ENCODE measurements around the gene RSRP1. TPM values are rescaled to one million over a fixed set of nuclear protein-coding genes. Genes with fewer than 3 reads are reported as not detected.
A peak's percentile ranks its signal among the peaks of the same experiment; 100 is the strongest.

Gene RSRP1
- total and polyA plus RNA-seq, 2 of the 8 experiments (the other 6 are each of a cell fraction or from before 2014, with no cell fraction given): 32.9 to 59.4 TPM

GRCh38 chr1:25232866-25233784 is 14.1 kb downstream of the RSRP1 start:
- Histone ChIP-seq H3K9ac (replicated peaks in 1 of 4; ENCODE audit: extremely low read depth in 1 of 4, low read depth in 3 of 4, low read length in 3 of 4) (peak overlapping the region; percentile 71 to 91 (median 88)), H3K79me2 (ENCODE audit: control insufficient read depth in 1 of 2, insufficient read depth in 2 of 2, low read length in 2 of 2) (peaks cover 0 to 26% of the 10 kb centered on the region in 2 experiments; a peak in 2 of 4 replicates), H3K14ac (ENCODE audit: insufficient read length) (no peak overlapping the region), H2BK12ac (ENCODE audit: low read depth, low read length) (no peak overlapping the region; the same call in 1 of the 2 replicates), H3K4me1 (replicated peaks in 1 of 4; ENCODE audit: control insufficient read depth in 3 of 4, insufficient read depth in 4 of 4, low read length in 3 of 4) (peaks cover 0 to 5% (median 3%) of the 10 kb centered on the region in 4 experiments; a peak in 5 of 7 replicates), H2BK120ac (replicated peaks; ENCODE audit: low read depth, low read length) (no peak overlapping the region), H2AFZ (ENCODE audit: low read length) (no peak overlapping the region), H3K23me2 (ENCODE audit: low read depth, low read length) (peaks cover 4% of the 10 kb centered on the region), H3K18ac (ENCODE audit: extremely low read depth, low read length) (peak overlapping the region; percentile 20; the same call in 1 of the 2 replicates), H4K5ac (ENCODE audit: insufficient read length, low read depth, low read length) (peak overlapping the region; percentile 65), H3K27ac (ENCODE audit: low read depth, low read length) (peak overlapping the region; percentile 94), H3K27me3 (replicated peaks in 1 of 4; ENCODE audit: control insufficient read depth in 3 of 4, extremely low read depth in 1 of 4, insufficient read depth in 3 of 4, low read length in 3 of 4) (no peaks in the 10 kb centered on the region), H3K36me3 (ENCODE audit: control insufficient read depth in 2 of 4, insufficient read depth in 4 of 4, low read length in 3 of 4) (peaks cover 3 to 16% (median 7%) of the 10 kb centered on the region in 4 experiments; a peak in 7 of 8 replicates), H2BK15ac (ENCODE audit: low read length) (no peak overlapping the region), H4K8ac (ENCODE audit: extremely low read depth, insufficient read depth, low read length) (peak overlapping the region; percentile 88; the same call in 1 of the 2 replicates), H3K4ac (replicated peaks; ENCODE audit: insufficient read length, low read depth, low read length) (no peak overlapping the region), H2BK20ac (ENCODE audit: low read length) (no peak overlapping the region), H3K4me2 (ENCODE audit: insufficient read depth in 1 of 2, low read depth in 2 of 2, low read length in 2 of 2) (peak overlapping the region; percentile 65 to 96), H3K79me1 (ENCODE audit: low read depth, low read length) (peaks cover 3% of the 10 kb centered on the region), H3K9me3 (ENCODE audit: insufficient read depth in 2 of 2, low read depth in 1 of 2, low read length in 1 of 2) (no peaks in the 10 kb centered on the region), H2BK5ac (ENCODE audit: low read depth, low read length) (peak overlapping the region; percentile 75), H4K20me1 (replicated peaks in 1 of 2; ENCODE audit: control insufficient read depth in 1 of 2, insufficient read depth in 2 of 2, low read length in 2 of 2) (peaks cover 2% of the 10 kb centered on the region in 2 experiments), H3K56ac (replicated peaks; ENCODE audit: insufficient read length, low read depth, low read length) (no peak overlapping the region), H3K4me3 (ENCODE audit: extremely low read depth in 1 of 4, insufficient read depth in 2 of 4, low read depth in 3 of 4, low read length in 4 of 4) (peak overlapping the region; percentile 61 to 100 (median 90)), H4K91ac (replicated peaks; ENCODE audit: insufficient read length, low read length) (peak overlapping the region; percentile 3), H3K23ac (ENCODE audit: insufficient read length) (no peak overlapping the region), H2AK5ac (ENCODE audit: low read depth, low read length) (no peak overlapping the region)
- CTCF ChIA-PET (ENCODE audit: partially characterized antibody): interaction anchor here (1.0 to 1.8 kb wide), 4 partner anchors 15 to 30 kb away, joined by 3 to 4 read pairs (median 4); no protein-coding TSS in a partner anchor
- POLR2A ChIA-PET (ENCODE audit: partially characterized antibody): interaction anchor here (0.6 to 2.9 kb wide), 23 partner anchors 7 to 689 kb away, joined by 3 to 66 read pairs (median 4); partner anchors contain the start of genes MACO1 and RSRP1
- FAIRE-seq (peak; percentile 88), DNase-seq (ENCODE audit: low read depth in 1 of 2, low spot score in 2 of 2) (peak in 1 of 2 experiments; percentile 68)
- WGBS, 2 experiments (ENCODE audit: extremely low coverage in 1 of 2, insufficient coverage in 1 of 2, insufficient read length in 1 of 2, insufficient replicate concordance in 2 of 2, low coverage in 1 of 2, low lambda C conversion rate in 2 of 2, missing lambda C conversion rate in 1 of 2): 23% methylated on average over 13 of the region's 13 CpGs; no CpG with 5 or more reads in 1 of the 2 experiments
- TF ChIP-seq BACH1 (IDR thresholded peaks at IDR 0.05; ENCODE audit: low read length): no peak
- TF ChIP-seq POLR2A (IDR thresholded peaks at IDR 0.05; ENCODE audit: control extremely low read depth in 1 of 2, low read depth in 2 of 2, low read length in 2 of 2): peak in 1 of 2 experiments; percentile 63; a peak in 2 of 3 replicates
- TF ChIP-seq TBP (IDR thresholded peaks at IDR 0.05; ENCODE audit: low read depth, low read length): peak; percentile 58
- peak; percentile 0 for TF ChIP-seq ASH2L (IDR thresholded peaks at IDR 0.05; ENCODE audit: low read length)
- TF ChIP-seq HDAC6 (IDR thresholded peaks at IDR 0.05; ENCODE audit: low read depth, low read length): no peak
- no peak for TF ChIP-seq EGR1 (IDR thresholded peaks at IDR 0.05; ENCODE audit: borderline replicate concordance, low read depth, low read length)
- TF ChIP-seq POLR2AphosphoS5 (IDR thresholded peaks at IDR 0.05; ENCODE audit: low read depth, low read length): peak; percentile 78
- peak; percentile 7 for TF ChIP-seq SAP30 (IDR thresholded peaks at IDR 0.05; ENCODE audit: insufficient read depth, insufficient replicate concordance, low read length)
- no peak for TF ChIP-seq EZH2 (IDR thresholded peaks at IDR 0.05; ENCODE audit: low read depth, low read length, severe bottlenecking)
- TF ChIP-seq CHD1 (IDR thresholded peaks at IDR 0.05; ENCODE audit: low read depth, low read length): peak; percentile 76
- no peak for TF ChIP-seq CTBP2 (IDR thresholded peaks at IDR 0.05; ENCODE audit: borderline replicate concordance, insufficient read depth, insufficient read length, low read length)
